SK-N-SH (cell line): ENCODE measurements around the gene KYAT1. TPM values are rescaled to one million over a fixed set of nuclear protein-coding genes. Genes with fewer than 3 reads are reported as not detected.

Source experiments
- CTCF ChIA-PET: fragments of 300-600, 350-600 bp; formaldehyde crosslinking; extraction: SDS; loops from one replicate; lab custom pipeline; 2021; lab: Yijun Ruan, JAX
- POLR2A ChIA-PET: fragments of 350-600 bp; sonication (Branson Sonifier 250); formaldehyde crosslinking; extraction: SDS; loops from one replicate; lab custom pipeline; 2020; ENCODE audit warnings: antibody characterized with exemption, inconsistent platforms; lab: Yijun Ruan, JAX
- DNase-seq: peaks from one replicate; pipeline ENCODE4 v3.0.0; 2012
- H2AFZ ChIP-seq: fragments of 200-600 bp; sonication (generic); 2 replicates; pipeline ENCODE4 v1.8.1; 2016; ENCODE audit warnings: antibody characterized with exemption, mild to moderate bottlenecking, low read depth
- H3F3A ChIP-seq: fragments of 200-600 bp; sonication (generic); replicated peaks from 2 replicates; pipeline ENCODE3; 2016; ENCODE audit warnings: antibody characterized with exemption, mild to moderate bottlenecking; ENCODE audit not compliant: insufficient read depth
- H3K27ac ChIP-seq, 2 experiments: fragments of 200-500 bp in 1 of 2; fragments of 200-600 bp in 1 of 2; sonication (Bioruptor generic) in 1 of 2; sonication (generic), shearing (Covaris generic) in 1 of 2; 2 replicates each; pipeline versions ENCODE4 v1.5.1 to v1.6.1; 2014 to 2016; ENCODE audit warnings: low read depth in 2 of 2, inconsistent platforms in 1 of 2, low read length in 1 of 2, mild to moderate bottlenecking in 1 of 2, mixed read lengths in 1 of 2
- H3K27me3 ChIP-seq: fragments of 200-600 bp; sonication (generic), shearing (Covaris generic); 2 replicates; pipeline ENCODE4 v1.6.1; 2016; ENCODE audit warnings: mixed run types; ENCODE audit not compliant: insufficient read depth
- H3K36me3 ChIP-seq, 2 experiments: fragments of 200-500 bp in 1 of 2; fragments of 200-600 bp in 1 of 2; sonication (Bioruptor generic) in 1 of 2; sonication (generic) in 1 of 2; replicated peaks in 1 of 2; 2 replicates each; pipeline versions ENCODE3 to v1.5.1; 2014 to 2016; ENCODE audit warnings: low read length in 1 of 2, mild to moderate bottlenecking in 1 of 2; ENCODE audit not compliant: insufficient read depth in 2 of 2, control insufficient read depth in 1 of 2
- H3K4me1 ChIP-seq, 2 experiments: fragments of 200-500 bp in 1 of 2; fragments of 200-600 bp in 1 of 2; sonication (Bioruptor generic) in 1 of 2; sonication (generic), shearing (Covaris generic) in 1 of 2; 2 replicates each; pipeline versions ENCODE4 v1.5.1 to v1.6.1; 2014 to 2016; ENCODE audit warnings: low read depth in 1 of 2, low read length in 1 of 2, mixed run types in 1 of 2; ENCODE audit not compliant: insufficient read depth in 2 of 2, control insufficient read depth in 1 of 2
- H3K4me2 ChIP-seq: fragments of 200-600 bp; sonication (generic), shearing (Covaris generic); 2 replicates; pipeline ENCODE4 v1.6.1; 2017; ENCODE audit warnings: mixed run types
- H3K4me3 ChIP-seq, 2 experiments: fragments of 200-500 bp in 1 of 2; fragments of 200-600 bp in 1 of 2; sonication (Bioruptor generic) in 1 of 2; sonication (generic), shearing (Covaris generic) in 1 of 2; 2 replicates each; pipeline versions ENCODE4 v1.5.1 to v1.8.1; 2014 to 2016; ENCODE audit warnings: low read depth in 2 of 2, inconsistent platforms in 1 of 2, low read length in 1 of 2, mild to moderate bottlenecking in 1 of 2, mixed read lengths in 1 of 2, moderate library complexity in 1 of 2
- H3K79me2 ChIP-seq: fragments of 200-600 bp; sonication (generic); 2 replicates; pipeline ENCODE4 v1.8.1; 2017; ENCODE audit warnings: mild to moderate bottlenecking; ENCODE audit not compliant: insufficient read depth
- H3K9ac ChIP-seq: fragments of 200-600 bp; sonication (generic); 2 replicates; pipeline ENCODE4 v1.6.1; 2017; ENCODE audit warnings: mixed run types
- H3K9me2 ChIP-seq: fragments of 200-600 bp; sonication (generic); 2 replicates; pipeline ENCODE4 v1.6.1; 2017; ENCODE audit warnings: mixed run types
- H3K9me3 ChIP-seq: fragments of 200-600 bp; sonication (generic); 2 replicates; pipeline ENCODE4 v1.6.1; 2017; ENCODE audit warnings: mixed run types, mild to moderate bottlenecking, moderate library complexity
- H4K20me1 ChIP-seq: fragments of 200-600 bp; sonication (generic); 2 replicates; pipeline ENCODE4 v1.6.1; 2017; ENCODE audit warnings: mild to moderate bottlenecking, mixed run types; ENCODE audit not compliant: insufficient read depth
- CHD2 ChIP-seq: fragments of 150-350 bp; IDR thresholded peaks from 2 replicates; pipeline ENCODE4 v1.6.1; 2018; ENCODE audit warnings: low read length; ENCODE audit not compliant: partially characterized antibody
- EZH2phosphoT487 ChIP-seq: fragments of 200-600 bp; sonication (generic); IDR thresholded peaks from 2 replicates; pipeline ENCODE4 v1.6.1; 2017; ENCODE audit warnings: low read depth, mixed run types, mild to moderate bottlenecking, antibody characterized with exemption, moderate library complexity, borderline replicate concordance
- FOXJ3 ChIP-seq: sonication (generic); formaldehyde crosslinking; IDR thresholded peaks from 2 replicates; pipeline ENCODE4 v1.5.1; 2020; ENCODE audit warnings: mild to moderate bottlenecking, missing genetic modification reagents
- FOXM1 ChIP-seq: IDR thresholded peaks from 2 replicates; pipeline ENCODE4 v1.4.0; 2012; ENCODE audit warnings: low read depth, mild to moderate bottlenecking
- GATA2 ChIP-seq: sonication (generic); formaldehyde crosslinking; IDR thresholded peaks from 2 replicates; pipeline ENCODE4 v1.5.0; 2020; ENCODE audit warnings: mild to moderate bottlenecking, missing genetic modification reagents
- JUND ChIP-seq: IDR thresholded peaks from 2 replicates; pipeline ENCODE4 v1.4.0; 2012
- NFIC ChIP-seq: IDR thresholded peaks from 2 replicates; pipeline ENCODE4 v1.4.0; 2012; ENCODE audit warnings: borderline replicate concordance
- NRF1 ChIP-seq: IDR thresholded peaks from 2 replicates; pipeline ENCODE4 v1.6.1; 2012; ENCODE audit warnings: low read depth, mild to moderate bottlenecking, low read length
- POLR2AphosphoS5 ChIP-seq: IDR thresholded peaks from 2 replicates; pipeline ENCODE4 v1.6.1; 2012; ENCODE audit warnings: low read depth, low read length
- RAD21 ChIP-seq: IDR thresholded peaks from 2 replicates; pipeline ENCODE4 v1.6.1; 2012; ENCODE audit warnings: mild to moderate bottlenecking, low read length
- WGBS: methylation state at CpG from one replicate; pipeline ENCODE4 v1.1.6; 2017; ENCODE audit warnings: low lambda C conversion rate; 5-methylcytosine and 5-hydroxymethylcytosine counted together
- polyA plus RNA-seq, 3 experiments: library from polyadenylated mRNA; depleted of rRNA; stranded (reverse); fragments of >200 nt; gene quantifications; 2 replicates each; pipeline ENCODE4 v1.2.3, GENCODE V29; 2012
- TF ChIP-seq, protein P1 (sequence below): fragments of 200-600 bp; sonication (generic); IDR thresholded peaks from 2 replicates; pipeline ENCODE4 v1.6.1; 2017; ENCODE audit warnings: antibody characterized with exemption, mild to moderate bottlenecking, moderate library complexity
- TF ChIP-seq, protein P2 (sequence below): IDR thresholded peaks from 2 replicates; pipeline ENCODE4 v1.4.0; 2012; ENCODE audit warnings: low read depth, borderline replicate concordance
- TF ChIP-seq, protein P3 (sequence below): IDR thresholded peaks from 2 replicates; pipeline ENCODE4 v1.4.0; 2012; ENCODE audit warnings: low read depth
- TF ChIP-seq, protein P4 (sequence below): fragments of 150-350 bp; IDR thresholded peaks from 2 replicates; pipeline ENCODE4 v1.6.1; 2016; ENCODE audit warnings: mild to moderate bottlenecking, low read depth, low read length

The KYAT1 gene
- polyA plus RNA-seq, 1 of the 3 experiments (the other 2 are of a cell fraction): 9.4 TPM

DNA sequence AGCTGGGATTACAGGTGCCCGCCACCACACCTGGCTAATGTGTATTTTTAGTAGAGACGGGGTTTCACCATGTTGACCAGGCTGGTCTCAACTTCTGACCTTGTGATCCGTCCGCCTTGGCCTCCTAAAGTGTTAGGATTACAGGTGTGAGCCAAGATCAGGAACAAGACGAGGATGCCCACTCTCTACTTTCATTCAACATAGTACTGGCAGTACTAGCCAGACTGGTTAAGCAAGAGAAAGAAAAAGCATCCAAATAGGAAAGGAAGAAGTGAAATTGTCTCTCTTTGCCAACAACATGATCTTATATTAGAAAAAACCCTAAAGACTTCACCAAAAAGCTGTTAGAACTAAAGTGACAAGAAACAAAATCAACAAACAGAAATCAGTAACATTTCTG is 70.9 kb downstream of the KYAT1 start:
- ChIA-PET CTCF (interaction anchor here (1.5 kb wide), 1 partner anchor 34 kb away, joined by 4 read pairs; no protein-coding TSS in a partner anchor), POLR2A (no interaction called here)
- Histone ChIP-seq H3K27me3 (no peaks in the 10 kb centered on the region), H3K27ac (no peak overlapping the region), H3K36me3 (peaks cover 4 to 8% of the 10 kb centered on the region in 2 experiments), H3K4me1 (no peaks in the 10 kb centered on the region), H3K9me3 (no peaks in the 10 kb centered on the region), H3K79me2 (no peaks in the 10 kb centered on the region), H3K4me2 (no peak overlapping the region), H3K4me3 (no peak overlapping the region), H2AFZ (no peak overlapping the region), H3K9ac (no peak overlapping the region), H3K9me2 (no peaks in the 10 kb centered on the region), H4K20me1 (no peaks in the 10 kb centered on the region), H3F3A (peaks cover 6% of the 10 kb centered on the region)
- 92% methylated on average over 5 of the region's 5 CpGs for WGBS
- TF ChIP-seq EZH2phosphoT487: no peak
- no peak for TF ChIP-seq NRF1
- TF ChIP-seq, protein P1, sequence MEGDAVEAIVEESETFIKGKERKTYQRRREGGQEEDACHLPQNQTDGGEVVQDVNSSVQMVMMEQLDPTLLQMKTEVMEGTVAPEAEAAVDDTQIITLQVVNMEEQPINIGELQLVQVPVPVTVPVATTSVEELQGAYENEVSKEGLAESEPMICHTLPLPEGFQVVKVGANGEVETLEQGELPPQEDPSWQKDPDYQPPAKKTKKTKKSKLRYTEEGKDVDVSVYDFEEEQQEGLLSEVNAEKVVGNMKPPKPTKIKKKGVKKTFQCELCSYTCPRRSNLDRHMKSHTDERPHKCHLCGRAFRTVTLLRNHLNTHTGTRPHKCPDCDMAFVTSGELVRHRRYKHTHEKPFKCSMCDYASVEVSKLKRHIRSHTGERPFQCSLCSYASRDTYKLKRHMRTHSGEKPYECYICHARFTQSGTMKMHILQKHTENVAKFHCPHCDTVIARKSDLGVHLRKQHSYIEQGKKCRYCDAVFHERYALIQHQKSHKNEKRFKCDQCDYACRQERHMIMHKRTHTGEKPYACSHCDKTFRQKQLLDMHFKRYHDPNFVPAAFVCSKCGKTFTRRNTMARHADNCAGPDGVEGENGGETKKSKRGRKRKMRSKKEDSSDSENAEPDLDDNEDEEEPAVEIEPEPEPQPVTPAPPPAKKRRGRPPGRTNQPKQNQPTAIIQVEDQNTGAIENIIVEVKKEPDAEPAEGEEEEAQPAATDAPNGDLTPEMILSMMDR: no peak
- TF ChIP-seq, protein P2, sequence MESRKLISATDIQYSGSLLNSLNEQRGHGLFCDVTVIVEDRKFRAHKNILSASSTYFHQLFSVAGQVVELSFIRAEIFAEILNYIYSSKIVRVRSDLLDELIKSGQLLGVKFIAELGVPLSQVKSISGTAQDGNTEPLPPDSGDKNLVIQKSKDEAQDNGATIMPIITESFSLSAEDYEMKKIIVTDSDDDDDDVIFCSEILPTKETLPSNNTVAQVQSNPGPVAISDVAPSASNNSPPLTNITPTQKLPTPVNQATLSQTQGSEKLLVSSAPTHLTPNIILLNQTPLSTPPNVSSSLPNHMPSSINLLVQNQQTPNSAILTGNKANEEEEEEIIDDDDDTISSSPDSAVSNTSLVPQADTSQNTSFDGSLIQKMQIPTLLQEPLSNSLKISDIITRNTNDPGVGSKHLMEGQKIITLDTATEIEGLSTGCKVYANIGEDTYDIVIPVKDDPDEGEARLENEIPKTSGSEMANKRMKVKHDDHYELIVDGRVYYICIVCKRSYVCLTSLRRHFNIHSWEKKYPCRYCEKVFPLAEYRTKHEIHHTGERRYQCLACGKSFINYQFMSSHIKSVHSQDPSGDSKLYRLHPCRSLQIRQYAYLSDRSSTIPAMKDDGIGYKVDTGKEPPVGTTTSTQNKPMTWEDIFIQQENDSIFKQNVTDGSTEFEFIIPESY: no peak
- TF ChIP-seq GATA2 (CRISPR knock-in tag): no peak
- TF ChIP-seq POLR2AphosphoS5: no peak
- TF ChIP-seq, protein P3, sequence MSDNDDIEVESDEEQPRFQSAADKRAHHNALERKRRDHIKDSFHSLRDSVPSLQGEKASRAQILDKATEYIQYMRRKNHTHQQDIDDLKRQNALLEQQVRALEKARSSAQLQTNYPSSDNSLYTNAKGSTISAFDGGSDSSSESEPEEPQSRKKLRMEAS: no peak
- no peak for TF ChIP-seq FOXM1
- TF ChIP-seq RAD21: no peak
- TF ChIP-seq NFIC: no peak
- TF ChIP-seq CHD2: no peak
- no peak for TF ChIP-seq JUND
- TF ChIP-seq, protein P4, sequence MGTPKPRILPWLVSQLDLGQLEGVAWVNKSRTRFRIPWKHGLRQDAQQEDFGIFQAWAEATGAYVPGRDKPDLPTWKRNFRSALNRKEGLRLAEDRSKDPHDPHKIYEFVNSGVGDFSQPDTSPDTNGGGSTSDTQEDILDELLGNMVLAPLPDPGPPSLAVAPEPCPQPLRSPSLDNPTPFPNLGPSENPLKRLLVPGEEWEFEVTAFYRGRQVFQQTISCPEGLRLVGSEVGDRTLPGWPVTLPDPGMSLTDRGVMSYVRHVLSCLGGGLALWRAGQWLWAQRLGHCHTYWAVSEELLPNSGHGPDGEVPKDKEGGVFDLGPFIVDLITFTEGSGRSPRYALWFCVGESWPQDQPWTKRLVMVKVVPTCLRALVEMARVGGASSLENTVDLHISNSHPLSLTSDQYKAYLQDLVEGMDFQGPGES: no peak
- TF ChIP-seq FOXJ3 (CRISPR knock-in tag): no peak
- no peak for DNase-seq
